HG03460 (cell line): Measurements from ENCODE around the gene PLD1.

ENCODE experiments used
- ATAC-seq: cut with Tn5 transposase; IDR thresholded peaks from one replicate; pipeline ENCODE4 v1.9.1; 2021; ENCODE audit not compliant: unreplicated experiment

Gene PLD1

GRCh38 chr3:171678971-171679492, 131.3 kb downstream of the PLD1 start:
- no peak for ATAC-seq

GRCh38 chr3:171677706-171678105, 132.6 kb downstream of the PLD1 start:
- no peak for ATAC-seq

- no peak for ATAC-seq
Measured at GRCh38 chr3:171676601-171677175, 133.6 kb downstream of the PLD1 start.

- ATAC-seq: no peak
Measured at GRCh38 chr3:171673951-171674350, 136.3 kb downstream of the PLD1 start.

GRCh38 chr3:171672538-171672937, 137.7 kb downstream of the PLD1 start:
- no peak for ATAC-seq

- no peak for ATAC-seq
Measured at GRCh38 chr3:171672124-171672523, 138.2 kb downstream of the PLD1 start.

- no peak for ATAC-seq
Measured at GRCh38 chr3:171671709-171672108, 138.6 kb downstream of the PLD1 start.

GRCh38 chr3:171666516-171666915, 143.8 kb downstream of the PLD1 start:
- ATAC-seq: no peak

GRCh38 chr3:171663805-171664204, 146.5 kb downstream of the PLD1 start:
- ATAC-seq: no peak

- ATAC-seq: no peak
Measured at GRCh38 chr3:171661484-171661883, 148.8 kb downstream of the PLD1 start.

GRCh38 chr3:171660188-171660587, 150.1 kb downstream of the PLD1 start:
- ATAC-seq: no peak

GRCh38 chr3:171658841-171659240, 151.4 kb downstream of the PLD1 start:
- ATAC-seq: no peak

GRCh38 chr3:171654809-171655208, 155.5 kb downstream of the PLD1 start:
- ATAC-seq: no peak

- no peak for ATAC-seq
Measured at GRCh38 chr3:171654326-171654725, 156.0 kb downstream of the PLD1 start.

- ATAC-seq: no peak
Measured at GRCh38 chr3:171653701-171654100, 156.6 kb downstream of the PLD1 start.

- no peak for ATAC-seq
Measured at GRCh38 chr3:171652932-171653331, 157.4 kb downstream of the PLD1 start.

GRCh38 chr3:171649911-171650592, 160.2 kb downstream of the PLD1 start:
- no peak for ATAC-seq

- no peak for ATAC-seq
Measured at GRCh38 chr3:171649267-171649666, 161.0 kb downstream of the PLD1 start.

- no peak for ATAC-seq
Measured at GRCh38 chr3:171648069-171648468, 162.2 kb downstream of the PLD1 start.

GRCh38 chr3:171646357-171647133, 163.7 kb downstream of the PLD1 start:
- ATAC-seq: no peak

- ATAC-seq: no peak
Measured at GRCh38 chr3:171644681-171645080, 165.6 kb downstream of the PLD1 start.

- ATAC-seq: no peak
Measured at GRCh38 chr3:171643681-171644080, 166.6 kb downstream of the PLD1 start.
